Panc1 (cell line): ENCODE results near the gene ROBO1. TPM values are rescaled to one million over a fixed set of nuclear protein-coding genes. Genes with fewer than 3 reads are reported as not detected.

Experiments used
- ATAC-seq: fragments of 200-7000 bp; cut with Tn5 transposase; 2 replicates; pipeline ENCODE4 v1.9.1; 2020; ENCODE audit warnings: mild to moderate bottlenecking, moderate library complexity
- BruUV-seq: library from RNA; stranded (reverse); fragments of 400-500 nt; replicated peaks from 2 replicates; lab custom pipeline; 2021; lab: Mats Ljungman, UMichigan
- CTCF ChIA-PET: fragments of 300-600 bp; sonication (Branson Sonifier 250); formaldehyde crosslinking; loops from one replicate; lab custom pipeline; 2022; ENCODE audit warnings: antibody characterized with exemption; lab: Charles Lee
- POLR2A ChIA-PET: fragments of 300-600 bp; sonication (Branson Sonifier 250); formaldehyde crosslinking; loops from one replicate; lab custom pipeline; 2022; ENCODE audit warnings: antibody characterized with exemption; lab: Charles Lee
- DNase-seq: peaks from one replicate; pipeline ENCODE4 v3.0.0-alpha.2; 2010; ENCODE audit warnings: low read depth, low spot score
- H3K27ac ChIP-seq: 2 replicates; pipeline ENCODE4 v1.5.1; 2011; ENCODE audit warnings: mild to moderate bottlenecking, low read length, inconsistent platforms
- H3K27me3 ChIP-seq: fragments of 200-500 bp; sonication (Bioruptor generic); 2 replicates; pipeline ENCODE4 v1.6.0; 2014; ENCODE audit warnings: low read length, inconsistent platforms; ENCODE audit not compliant: control insufficient read depth, insufficient read depth
- H3K36me3 ChIP-seq: fragments of 200-500 bp; sonication (Bioruptor generic); 2 replicates; pipeline ENCODE4 v1.5.1; 2014; ENCODE audit warnings: inconsistent platforms, mild to moderate bottlenecking, low read length, moderate library complexity; ENCODE audit not compliant: control insufficient read depth, insufficient read depth
- H3K4me1 ChIP-seq: 2 replicates; pipeline ENCODE4 v1.5.1; 2011; ENCODE audit warnings: inconsistent platforms, mild to moderate bottlenecking, low read length, moderate library complexity; ENCODE audit not compliant: control insufficient read depth, insufficient read depth
- H3K4me3 ChIP-seq, 2 experiments: 2 replicates each; pipeline ENCODE4 v1.5.1; 2011 to 2012; ENCODE audit warnings: low read depth in 2 of 2, low read length in 2 of 2, mild to moderate bottlenecking in 2 of 2, inconsistent platforms in 1 of 2, moderate library complexity in 1 of 2
- H3K9me3 ChIP-seq: fragments of 200-500 bp; sonication (Bioruptor generic); 2 replicates; pipeline ENCODE4 v1.5.1; 2014; ENCODE audit warnings: low read depth, mild to moderate bottlenecking, inconsistent platforms, low read length, moderate library complexity; ENCODE audit not compliant: control insufficient read depth, insufficient read depth
- POLR2AphosphoS5 ChIP-seq: IDR thresholded peaks from 2 replicates; pipeline ENCODE4 v1.6.1; 2012; ENCODE audit warnings: mild to moderate bottlenecking, low read depth, low read length, moderate library complexity
- REST ChIP-seq, 2 experiments: IDR thresholded peaks; 2 replicates each; pipeline ENCODE4 v1.6.1; 2011 to 2012; ENCODE audit warnings: low read depth in 2 of 2, control low read depth in 1 of 2, low read length in 1 of 2, mild to moderate bottlenecking in 1 of 2, moderate library complexity in 1 of 2; ENCODE audit not compliant: insufficient read depth in 1 of 2
- SIN3A ChIP-seq: IDR thresholded peaks from 2 replicates; pipeline ENCODE4 v1.6.1; 2012; ENCODE audit warnings: low read depth, mild to moderate bottlenecking, low read length, moderate library complexity, borderline replicate concordance; ENCODE audit not compliant: insufficient read depth
- TCF7L2 ChIP-seq: IDR thresholded peaks from 2 replicates; pipeline ENCODE4 v1.6.1; 2011; ENCODE audit warnings: mild to moderate bottlenecking, low read depth, low read length, inconsistent platforms
- in situ Hi-C: cut with HindIII; loops from 2 replicates; pipeline ENCODE4 v1.10.0; 2016; ENCODE audit warnings: low sequenced_read_pairs, low pct_unique_long_range_greater_than_20kb
- intact Hi-C: fragments of 100-400 bp; cut with micrococcal nuclease; formaldehyde crosslinking; loops from one replicate; pipeline ENCODE4 v1.10.0; 2022; ENCODE audit not compliant: unreplicated experiment
- total RNA-seq: library from RNA; stranded (reverse); gene quantifications from one replicate; pipeline ENCODE4 v1.2.1, GENCODE V29; 2021; ENCODE audit not compliant: unreplicated experiment
- TF ChIP-seq, protein P1 (sequence below): fragments of 450-650 bp; IDR thresholded peaks from 2 replicates; pipeline ENCODE4 v1.5.1; 2017; ENCODE audit warnings: mild to moderate bottlenecking

ROBO1 gene
- total RNA-seq, 1 experiment from 2014 or later, result 61.6 TPM

- Histone ChIP-seq H3K9me3 (no peaks in the 10 kb centered on the region), H3K4me1 (peaks cover 4% of the 10 kb centered on the region; the same call in 1 of the 2 replicates), H3K4me3 (no peak overlapping the region), H3K36me3 (no peaks in the 10 kb centered on the region), H3K27me3 (no peaks in the 10 kb centered on the region), H3K27ac (no peak overlapping the region)
- DNase-seq (no peak), ATAC-seq (no peak)
- no TSS peak for BruUV-seq
- ChIA-PET POLR2A (no interaction called here), CTCF (no interaction called here)
- intact Hi-C loops (no loop called here), in situ Hi-C loops (no loop called here)
- TF ChIP-seq POLR2AphosphoS5, result no peak
- TF ChIP-seq SIN3A, result no peak
- no peak for TF ChIP-seq REST (IDR thresholded peaks at IDR 0.05; ENCODE audit: insufficient read depth in 1 of 2, low read depth in 2 of 2, low read length in 1 of 2)
- TF ChIP-seq, protein P1, sequence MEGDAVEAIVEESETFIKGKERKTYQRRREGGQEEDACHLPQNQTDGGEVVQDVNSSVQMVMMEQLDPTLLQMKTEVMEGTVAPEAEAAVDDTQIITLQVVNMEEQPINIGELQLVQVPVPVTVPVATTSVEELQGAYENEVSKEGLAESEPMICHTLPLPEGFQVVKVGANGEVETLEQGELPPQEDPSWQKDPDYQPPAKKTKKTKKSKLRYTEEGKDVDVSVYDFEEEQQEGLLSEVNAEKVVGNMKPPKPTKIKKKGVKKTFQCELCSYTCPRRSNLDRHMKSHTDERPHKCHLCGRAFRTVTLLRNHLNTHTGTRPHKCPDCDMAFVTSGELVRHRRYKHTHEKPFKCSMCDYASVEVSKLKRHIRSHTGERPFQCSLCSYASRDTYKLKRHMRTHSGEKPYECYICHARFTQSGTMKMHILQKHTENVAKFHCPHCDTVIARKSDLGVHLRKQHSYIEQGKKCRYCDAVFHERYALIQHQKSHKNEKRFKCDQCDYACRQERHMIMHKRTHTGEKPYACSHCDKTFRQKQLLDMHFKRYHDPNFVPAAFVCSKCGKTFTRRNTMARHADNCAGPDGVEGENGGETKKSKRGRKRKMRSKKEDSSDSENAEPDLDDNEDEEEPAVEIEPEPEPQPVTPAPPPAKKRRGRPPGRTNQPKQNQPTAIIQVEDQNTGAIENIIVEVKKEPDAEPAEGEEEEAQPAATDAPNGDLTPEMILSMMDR, result no peak
- TF ChIP-seq TCF7L2, result no peak
These were observed 932.9 kb downstream of the ROBO1 start for GRCh38 chr3:78834910-78835309.

- no peak for TF ChIP-seq TCF7L2
- TF ChIP-seq POLR2AphosphoS5, result no peak
- TF ChIP-seq, protein P1, result no peak
- TF ChIP-seq REST (IDR thresholded peaks at IDR 0.05; ENCODE audit: insufficient read depth in 1 of 2, low read depth in 2 of 2, low read length in 1 of 2), result no peak
- BruUV-seq, result no TSS peak
- DNase-seq (no peak), ATAC-seq (no peak)
- H3K36me3 ChIP-seq, result no peaks in the 10 kb centered on the region
- H3K27ac ChIP-seq, result no peak overlapping the region
- H3K4me3 ChIP-seq, result no peak overlapping the region
- intact Hi-C loops (no loop called here), in situ Hi-C loops (no loop called here)
- H3K9me3 ChIP-seq, result no peaks in the 10 kb centered on the region
- ChIA-PET CTCF (no interaction called here), POLR2A (no interaction called here)
- H3K4me1 ChIP-seq, result no peaks in the 10 kb centered on the region
- H3K27me3 ChIP-seq, result no peaks in the 10 kb centered on the region
These were observed 935.0 kb downstream of the ROBO1 start for GRCh38 chr3:78832785-78833204.
